ENCODE measurements around the gene HSPG2. TPM values are rescaled to one million over a fixed set of nuclear protein-coding genes. Genes with fewer than 3 reads are reported as not detected.
A peak's percentile ranks its signal among the peaks of the same experiment; 100 is the strongest.

HSPG2 gene
- total RNA-seq, 2 experiments from 2014 or later = 1.6 to 4.7 TPM

DNA sequence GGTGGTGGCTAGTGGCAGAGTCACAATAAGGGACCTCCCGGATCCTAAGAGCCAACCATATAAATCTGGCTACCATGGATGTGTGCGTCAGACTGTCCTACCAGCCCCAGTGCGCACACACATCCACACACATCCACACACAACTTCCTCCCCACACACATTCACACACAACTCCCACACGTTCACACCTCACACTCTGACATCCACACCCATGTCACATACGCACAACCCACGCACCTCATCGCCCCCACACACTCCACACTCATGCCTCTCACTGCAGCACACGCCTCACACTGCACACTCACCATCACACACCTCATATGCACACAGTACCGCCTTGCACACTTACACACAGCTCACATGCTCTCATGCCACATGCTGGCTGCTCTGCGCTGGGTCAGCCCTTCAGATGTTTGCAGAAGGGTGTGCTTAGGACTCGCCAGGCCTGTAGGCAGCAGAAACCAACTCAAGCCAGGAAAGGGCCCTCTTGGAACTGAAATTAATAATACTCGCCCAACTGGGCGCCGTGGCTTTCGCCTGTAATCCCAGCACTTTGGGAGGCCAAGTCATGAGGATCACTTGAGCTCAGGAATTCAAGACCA, 122.0 kb downstream of the HSPG2 start:
- no peak for DNase-seq (ENCODE audit: low spot score)
- Histone ChIP-seq H3K4me1 (ENCODE audit: insufficient read depth, low read length, poor library complexity, severe bottlenecking) (peaks cover 3% of the 10 kb centered on the region), H2AFZ (ENCODE audit: low read length) (no peak overlapping the region), H3K9me2 (ENCODE audit: insufficient read depth, low read length) (no peaks in the 10 kb centered on the region), H4K20me1 (ENCODE audit: insufficient read depth, low read length) (no peaks in the 10 kb centered on the region), H3K27ac (ENCODE audit: low read depth, low read length, poor library complexity, severe bottlenecking) (no peak overlapping the region), H3K4me2 (ENCODE audit: low read length) (no peak overlapping the region), H3K9me3 (ENCODE audit: low read length) (no peaks in the 10 kb centered on the region), H3K36me3 (ENCODE audit: insufficient read depth, low read length) (no peaks in the 10 kb centered on the region), H3K79me2 (ENCODE audit: insufficient read depth, low read depth, low read length) (no peaks in the 10 kb centered on the region), H3K4me3 (ENCODE audit: low read depth, low read length, poor library complexity, severe bottlenecking) (no peak overlapping the region)
- ChIA-PET POLR2A (no interaction called here), CTCF (ENCODE audit: unreplicated experiment) (no interaction called here)
- intact Hi-C loops (cut with micrococcal nuclease; ENCODE audit: unreplicated experiment) = no loop called here
- no TSS peak for BruUV-seq (replicated peaks)
- TF ChIP-seq, protein P1, sequence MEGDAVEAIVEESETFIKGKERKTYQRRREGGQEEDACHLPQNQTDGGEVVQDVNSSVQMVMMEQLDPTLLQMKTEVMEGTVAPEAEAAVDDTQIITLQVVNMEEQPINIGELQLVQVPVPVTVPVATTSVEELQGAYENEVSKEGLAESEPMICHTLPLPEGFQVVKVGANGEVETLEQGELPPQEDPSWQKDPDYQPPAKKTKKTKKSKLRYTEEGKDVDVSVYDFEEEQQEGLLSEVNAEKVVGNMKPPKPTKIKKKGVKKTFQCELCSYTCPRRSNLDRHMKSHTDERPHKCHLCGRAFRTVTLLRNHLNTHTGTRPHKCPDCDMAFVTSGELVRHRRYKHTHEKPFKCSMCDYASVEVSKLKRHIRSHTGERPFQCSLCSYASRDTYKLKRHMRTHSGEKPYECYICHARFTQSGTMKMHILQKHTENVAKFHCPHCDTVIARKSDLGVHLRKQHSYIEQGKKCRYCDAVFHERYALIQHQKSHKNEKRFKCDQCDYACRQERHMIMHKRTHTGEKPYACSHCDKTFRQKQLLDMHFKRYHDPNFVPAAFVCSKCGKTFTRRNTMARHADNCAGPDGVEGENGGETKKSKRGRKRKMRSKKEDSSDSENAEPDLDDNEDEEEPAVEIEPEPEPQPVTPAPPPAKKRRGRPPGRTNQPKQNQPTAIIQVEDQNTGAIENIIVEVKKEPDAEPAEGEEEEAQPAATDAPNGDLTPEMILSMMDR (conservative IDR thresholded peaks at IDR 0.05; ENCODE audit: low read length) = no peak
- TF ChIP-seq EZH2phosphoT487 (IDR thresholded peaks at IDR 0.05; ENCODE audit: borderline replicate concordance, low read depth, low read length) = no peak

DNA sequence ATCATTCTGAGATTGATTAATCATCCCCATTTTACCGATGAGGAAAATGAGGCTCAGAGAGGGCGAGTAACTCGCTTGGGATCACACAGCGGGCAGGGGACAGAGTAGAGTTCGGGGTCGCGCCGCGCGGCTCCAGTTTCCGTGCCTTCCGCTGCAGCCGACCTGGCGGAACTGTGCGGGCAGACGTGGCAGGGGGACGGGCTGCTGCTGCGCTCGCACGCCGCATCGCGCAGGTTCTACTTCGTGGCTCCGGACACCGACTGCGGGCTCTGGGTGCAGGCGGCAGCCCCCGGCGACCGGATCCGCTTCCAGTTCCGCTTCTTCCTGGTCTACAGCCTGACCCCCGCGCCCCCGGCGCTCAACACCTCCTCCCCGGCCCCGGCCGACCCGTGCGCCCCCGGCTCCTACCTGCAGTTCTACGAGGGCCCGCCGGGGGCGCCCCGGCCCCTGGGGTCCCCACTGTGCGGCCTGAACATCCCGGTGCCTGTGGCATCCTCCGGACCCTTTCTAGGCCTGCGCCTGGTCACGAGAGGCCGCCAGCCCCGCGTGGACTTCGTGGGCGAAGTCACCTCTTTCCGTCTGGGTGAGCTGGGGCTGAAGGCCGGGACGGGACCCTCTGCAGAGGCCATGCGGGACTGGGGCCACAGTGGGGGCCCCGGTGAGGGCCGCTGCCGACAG, 122.7 kb downstream of the HSPG2 start:
- no TSS peak for BruUV-seq (replicated peaks)
- H3K9me3 ChIP-seq (ENCODE audit: low read length) = no peaks in the 10 kb centered on the region
- H4K20me1 ChIP-seq (ENCODE audit: insufficient read depth, low read length) = no peaks in the 10 kb centered on the region
- POLR2A ChIA-PET = no interaction called here
- H3K4me1 ChIP-seq (ENCODE audit: insufficient read depth, low read length, poor library complexity, severe bottlenecking) = peaks cover 3% of the 10 kb centered on the region
- H2AFZ ChIP-seq (ENCODE audit: low read length) = no peak overlapping the region
- H3K27ac ChIP-seq (ENCODE audit: low read depth, low read length, poor library complexity, severe bottlenecking) = no peak overlapping the region
- peak; percentile 34 for DNase-seq (ENCODE audit: low spot score)
- CTCF ChIA-PET (ENCODE audit: unreplicated experiment) = no interaction called here
- no peaks in the 10 kb centered on the region for H3K36me3 ChIP-seq (ENCODE audit: insufficient read depth, low read length)
- peak overlapping the region; percentile 39; the same call in 1 of the 2 replicates for H3K4me2 ChIP-seq (ENCODE audit: low read length)
- no peaks in the 10 kb centered on the region for H3K79me2 ChIP-seq (ENCODE audit: insufficient read depth, low read depth, low read length)
- intact Hi-C loops (cut with micrococcal nuclease; ENCODE audit: unreplicated experiment) = no loop called here
- no peak for TF ChIP-seq EZH2phosphoT487 (IDR thresholded peaks at IDR 0.05; ENCODE audit: borderline replicate concordance, low read depth, low read length)
- TF ChIP-seq, protein P1 (conservative IDR thresholded peaks at IDR 0.05; ENCODE audit: low read length) = peak; percentile 71
- H3K4me3 ChIP-seq (ENCODE audit: low read depth, low read length, poor library complexity, severe bottlenecking) = no peak overlapping the region
- no peaks in the 10 kb centered on the region for H3K9me2 ChIP-seq (ENCODE audit: insufficient read depth, low read length)

DNA sequence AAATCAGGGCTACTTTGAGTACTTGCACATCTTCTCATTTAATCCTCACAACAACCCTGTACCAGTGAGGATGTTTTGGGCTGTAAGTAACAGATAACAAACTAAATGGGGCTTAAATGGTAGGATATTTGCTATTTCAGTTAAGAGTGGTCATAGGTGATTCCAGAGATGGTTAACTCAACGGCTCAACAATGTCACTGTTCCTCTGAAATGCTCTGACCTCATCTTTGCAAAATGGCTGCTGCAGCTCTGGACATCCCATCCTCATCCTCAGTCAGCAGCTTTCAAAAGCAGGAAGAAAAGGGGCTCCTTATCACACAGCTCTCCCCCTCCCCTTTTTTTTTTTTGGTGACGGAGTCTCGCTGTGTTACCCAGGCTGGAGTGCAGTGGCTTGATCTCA, 123.6 kb downstream of the HSPG2 start:
- no peak overlapping the region for H3K27ac ChIP-seq (ENCODE audit: low read depth, low read length, poor library complexity, severe bottlenecking)
- H3K4me3 ChIP-seq (ENCODE audit: low read depth, low read length, poor library complexity, severe bottlenecking) = no peak overlapping the region
- BruUV-seq (replicated peaks) = no TSS peak
- H2AFZ ChIP-seq (ENCODE audit: low read length) = no peak overlapping the region
- H3K9me2 ChIP-seq (ENCODE audit: insufficient read depth, low read length) = no peaks in the 10 kb centered on the region
- DNase-seq (ENCODE audit: low spot score) = no peak
- H3K4me1 ChIP-seq (ENCODE audit: insufficient read depth, low read length, poor library complexity, severe bottlenecking) = peaks cover 2% of the 10 kb centered on the region
- TF ChIP-seq EZH2phosphoT487 (IDR thresholded peaks at IDR 0.05; ENCODE audit: borderline replicate concordance, low read depth, low read length) = no peak
- H4K20me1 ChIP-seq (ENCODE audit: insufficient read depth, low read length) = no peaks in the 10 kb centered on the region
- no peaks in the 10 kb centered on the region for H3K36me3 ChIP-seq (ENCODE audit: insufficient read depth, low read length)
- H3K79me2 ChIP-seq (ENCODE audit: insufficient read depth, low read depth, low read length) = no peaks in the 10 kb centered on the region
- intact Hi-C loops (cut with micrococcal nuclease; ENCODE audit: unreplicated experiment) = no loop called here
- H3K9me3 ChIP-seq (ENCODE audit: low read length) = no peaks in the 10 kb centered on the region
- POLR2A ChIA-PET = interaction anchor here (0.7 kb wide), 1 partner anchor 99 kb away, joined by 4 read pairs; no protein-coding TSS in a partner anchor
- H3K4me2 ChIP-seq (ENCODE audit: low read length) = no peak overlapping the region
- CTCF ChIA-PET (ENCODE audit: unreplicated experiment) = no interaction called here
